Esophagus (tissue), 2 donors: ENCODE results near the gene CASP14. TPM values are rescaled to one million over a fixed set of nuclear protein-coding genes. Genes with fewer than 3 reads are reported as not detected.
"Not testable (repeated sequence)": the region's sequence is repeated elsewhere in the genome, so short reads cannot be mapped to it uniquely, and the experiment has no call there.

Experiments
- H3K27ac ChIP-seq, 2 donors: one replicate each; pipeline ENCODE4 v1.5.1; 2013; ENCODE audit warnings: low read depth in 2 of 2, mild to moderate bottlenecking in 2 of 2, inconsistent platforms in 1 of 2, low read length in 1 of 2, moderate library complexity in 1 of 2
- H3K27me3 ChIP-seq, 2 donors: one replicate each; pipeline ENCODE4 v1.6.1; 2013; ENCODE audit warnings: low read length in 2 of 2, control low read depth in 1 of 2, mild to moderate bottlenecking in 1 of 2; ENCODE audit not compliant: insufficient read depth in 2 of 2, control insufficient read depth in 1 of 2
- H3K36me3 ChIP-seq, 2 donors: one replicate each; pipeline ENCODE4 v1.6.1; 2013; ENCODE audit warnings: low read length in 1 of 2; ENCODE audit not compliant: control insufficient read depth in 2 of 2, insufficient read depth in 2 of 2
- H3K4me1 ChIP-seq, 2 donors: one replicate each; pipeline ENCODE4 v1.6.1; 2013; ENCODE audit warnings: low read length in 1 of 2; ENCODE audit not compliant: control insufficient read depth in 2 of 2, insufficient read depth in 2 of 2
- H3K4me3 ChIP-seq, 2 donors: one replicate each; pipeline ENCODE4 v1.5.1; 2013; ENCODE audit warnings: low read length in 2 of 2, mild to moderate bottlenecking in 2 of 2, low read depth in 1 of 2, moderate library complexity in 1 of 2
- H3K9me3 ChIP-seq, 2 donors: one replicate each; pipeline ENCODE4 v1.6.1; 2013; ENCODE audit warnings: mild to moderate bottlenecking in 2 of 2, low read depth in 1 of 2, low read length in 1 of 2, moderate library complexity in 1 of 2; ENCODE audit not compliant: control insufficient read depth in 2 of 2, insufficient read depth in 1 of 2
- WGBS, 2 donors: extraction: QIAGEN DNeasy Blood & Tissue Kit; methylation state at CpG; one replicate each; pipeline ENCODE4 v1.1.7; 2013; 5-methylcytosine and 5-hydroxymethylcytosine counted together
- polyA plus RNA-seq, 2 donors: library from polyadenylated mRNA; stranded (reverse); fragments of 200-250 nt; gene quantifications; one replicate each; pipeline ENCODE4 v1.2.3, GENCODE V29; 2013
- donor health status: healthy with polysubstance abuse.
- donor health status: Bipolar disorder and iron deficiency.

Gene CASP14
- polyA plus RNA-seq, 2 donors = 0.11 to 0.22 TPM

DNA sequence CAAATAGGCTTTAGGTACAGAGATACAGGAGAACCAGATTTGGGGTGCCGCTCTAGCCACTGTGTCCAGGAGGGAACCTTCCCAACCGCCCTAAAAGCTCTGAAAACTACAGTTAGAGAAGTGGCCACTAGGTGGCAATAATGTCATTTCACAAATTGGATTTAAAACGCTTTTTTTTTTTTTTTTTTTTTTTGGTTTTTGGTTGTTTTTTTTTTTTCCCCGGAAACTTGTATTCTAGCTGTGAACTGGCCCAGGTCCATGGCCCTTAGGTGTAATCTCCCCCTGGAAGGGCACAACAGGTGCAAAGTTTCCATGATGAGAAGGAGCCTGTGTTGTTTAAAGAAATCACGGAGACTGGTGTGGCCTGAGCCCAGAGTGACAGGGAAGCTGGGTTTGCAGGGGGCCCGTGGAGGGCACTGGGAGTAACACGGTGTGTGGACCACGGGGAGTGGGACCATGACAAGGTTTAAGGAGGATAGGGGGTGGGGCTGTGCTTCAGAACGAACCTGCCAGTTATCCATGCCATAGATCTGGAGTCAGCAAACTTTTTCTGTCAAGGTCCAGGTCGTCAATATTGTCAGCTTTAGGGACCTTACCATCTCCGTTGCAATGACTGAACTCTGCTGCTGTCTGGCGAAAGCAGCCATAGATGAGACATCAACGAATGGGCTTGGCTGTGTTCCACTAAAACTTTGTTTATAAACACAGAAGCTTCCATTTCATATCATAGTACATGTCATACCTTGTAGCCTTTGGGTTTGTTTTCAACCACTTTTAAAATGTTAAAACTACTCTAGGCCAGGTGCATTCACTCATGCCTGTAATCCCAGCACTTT lies 42.9 kb downstream of the CASP14 start:
- Histone ChIP-seq H3K4me1 (no peaks in the 10 kb centered on the region), H3K36me3 (no peaks in the 10 kb centered on the region), H3K9me3 (no peaks in the 10 kb centered on the region), H3K27ac (no peak overlapping the region), H3K4me3 (no peak overlapping the region), H3K27me3 (no peaks in the 10 kb centered on the region)
- 13 to 16% methylated on average over 13 of the region's 13 CpGs for WGBS, 2 donors

DNA sequence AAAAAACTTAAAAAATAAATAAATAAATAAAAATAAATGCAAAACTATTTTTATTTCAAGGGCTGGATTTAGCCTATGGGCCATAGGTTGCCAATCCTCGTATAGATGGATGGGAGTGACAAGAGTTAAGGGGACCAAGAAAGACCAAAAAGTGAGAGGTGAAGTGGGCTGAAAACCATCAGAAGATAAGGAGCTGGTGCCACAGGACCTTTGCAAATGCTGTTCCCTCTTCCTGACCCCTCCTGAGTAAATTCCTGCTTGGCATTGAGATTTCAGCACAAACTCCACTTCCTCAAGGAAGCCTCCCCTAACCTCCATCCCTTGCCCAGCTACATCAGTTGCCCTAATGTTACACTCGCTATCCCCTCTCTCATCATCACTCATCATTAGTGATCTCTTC lies 43.7 kb downstream of the CASP14 start:
- H3K27ac ChIP-seq = no peak overlapping the region
- no peaks in the 10 kb centered on the region for H3K36me3 ChIP-seq
- H3K9me3 ChIP-seq = no peaks in the 10 kb centered on the region
- H3K4me1 ChIP-seq = peaks cover 0 to under 1% of the 10 kb centered on the region in 2 donors
- 79 to 80% methylated on average over 2 of the region's 2 CpGs for WGBS, 2 donors
- H3K4me3 ChIP-seq = no peak overlapping the region
- H3K27me3 ChIP-seq = no peaks in the 10 kb centered on the region

DNA sequence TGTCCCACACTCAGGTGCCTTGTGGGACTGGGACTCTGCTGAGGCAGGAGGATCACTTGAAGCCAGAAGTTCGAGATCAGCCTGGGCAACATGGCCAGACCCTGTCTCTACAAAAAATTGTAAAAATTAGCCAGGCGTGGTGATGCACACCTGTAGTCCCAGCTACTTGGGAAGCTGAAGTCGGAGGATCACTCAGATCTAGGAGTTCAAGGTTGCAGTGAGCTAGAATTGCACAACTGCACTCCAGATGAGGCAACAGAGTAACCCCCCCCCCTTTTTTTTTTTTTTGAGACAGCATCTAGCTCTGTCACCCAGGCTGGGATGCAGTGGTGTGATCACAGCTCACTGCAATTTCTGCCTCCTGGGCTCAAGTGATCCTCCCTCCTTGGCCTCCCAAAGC lies 46.9 kb downstream of the CASP14 start:
- H3K4me3 ChIP-seq = no peak overlapping the region
- no peaks in the 10 kb centered on the region for H3K36me3 ChIP-seq
- H3K27ac ChIP-seq = no peak overlapping the region
- no peaks in the 10 kb centered on the region for H3K27me3 ChIP-seq
- no peaks in the 10 kb centered on the region for H3K9me3 ChIP-seq
- peaks cover 0 to 2% of the 10 kb centered on the region in 2 donors for H3K4me1 ChIP-seq
- WGBS, 2 donors = 78 to 84% methylated on average over 3 of the region's 3 CpGs

DNA sequence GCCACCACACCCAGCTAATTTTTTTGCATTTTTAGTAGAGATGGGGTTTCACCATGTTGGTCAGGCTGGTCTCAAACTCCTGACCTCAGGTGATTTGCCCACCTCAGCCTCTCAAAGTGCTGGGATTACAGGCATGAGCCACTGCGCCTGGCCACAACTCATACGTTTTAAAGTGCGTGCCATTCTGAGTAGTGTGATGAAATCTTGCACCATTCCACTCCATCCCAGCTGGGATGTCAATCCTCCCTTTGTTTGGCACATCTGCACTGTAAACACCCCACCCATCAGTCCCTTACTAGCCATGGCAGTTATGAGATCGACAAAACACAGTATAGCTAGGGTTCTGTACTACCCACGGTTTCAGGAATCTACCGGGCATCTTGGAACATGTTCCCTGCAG lies 48.7 kb downstream of the CASP14 start:
- H3K36me3 ChIP-seq, H3K4me3 ChIP-seq, H3K4me1 ChIP-seq, H3K27me3 ChIP-seq, H3K9me3 ChIP-seq: not testable (repeated sequence)
- WGBS, 2 donors = 60 to 73% methylated on average over 6 of the region's 6 CpGs
- peak overlapping the region; percentile 66 to 91 for H3K27ac ChIP-seq

DNA sequence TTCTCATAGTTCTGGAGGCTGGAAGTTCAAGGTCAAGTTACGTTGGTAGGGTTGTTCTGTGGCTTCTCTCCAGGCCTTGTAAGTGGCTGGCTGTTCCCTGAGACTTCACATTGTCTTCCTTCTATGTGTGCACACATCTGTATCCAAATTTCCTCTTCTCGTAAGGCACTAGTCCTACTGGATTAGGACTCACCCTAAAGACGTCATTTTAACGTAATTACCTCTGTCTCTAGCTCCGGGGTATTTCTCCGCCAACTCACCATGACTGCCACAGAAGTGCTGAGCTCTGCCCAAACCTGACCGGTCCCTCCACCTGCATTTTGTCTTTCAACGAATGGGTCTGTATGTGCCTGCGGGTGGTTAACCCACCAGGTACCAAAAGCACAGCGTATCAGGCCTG lies 49.2 kb downstream of the CASP14 start:
- H3K27me3 ChIP-seq = no peaks in the 10 kb centered on the region
- H3K4me3 ChIP-seq = no peak overlapping the region
- peak overlapping the region; percentile 68 to 91 for H3K27ac ChIP-seq
- no peaks in the 10 kb centered on the region for H3K9me3 ChIP-seq
- no peaks in the 10 kb centered on the region for H3K36me3 ChIP-seq
- WGBS, 2 donors = 55 to 68% methylated on average over 10 of the region's 10 CpGs
- peaks cover 0 to 2% of the 10 kb centered on the region in 2 donors for H3K4me1 ChIP-seq

DNA sequence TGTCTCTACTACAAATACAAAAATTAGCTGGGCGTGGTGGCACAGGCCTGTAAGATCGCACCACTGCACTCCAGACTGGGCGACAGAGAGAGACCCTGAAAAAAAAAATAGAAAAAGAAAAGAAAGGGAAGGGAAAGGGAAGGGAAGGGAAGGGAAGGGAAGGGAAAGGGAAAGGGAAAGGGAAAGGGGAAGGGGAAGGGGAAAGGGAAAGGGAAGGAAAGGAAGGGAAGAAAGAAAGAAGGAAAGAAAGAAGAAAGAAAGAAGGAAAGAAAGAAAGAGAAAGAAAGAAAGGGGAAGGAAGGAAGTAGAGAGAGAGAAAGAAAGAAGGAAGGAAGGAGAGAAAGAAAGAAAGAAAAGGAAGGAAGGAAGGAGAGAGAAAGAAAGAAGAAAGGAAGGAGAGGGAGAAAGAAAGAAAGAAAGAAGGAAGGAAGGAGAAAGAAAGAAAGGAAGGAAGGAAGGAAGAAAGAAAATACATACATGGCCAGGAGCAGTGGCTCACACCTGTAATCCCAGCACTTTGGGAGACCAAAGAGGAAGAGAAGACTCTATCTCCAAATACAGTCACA lies 49.8 kb downstream of the CASP14 start:
- H3K9me3 ChIP-seq = no peaks in the 10 kb centered on the region
- peak overlapping the region; percentile 68 to 91 for H3K27ac ChIP-seq
- no peak overlapping the region for H3K4me3 ChIP-seq
- H3K27me3 ChIP-seq = no peaks in the 10 kb centered on the region
- WGBS, 2 donors = 65 to 80% methylated on average over 3 of the region's 3 CpGs
- H3K36me3 ChIP-seq = no peaks in the 10 kb centered on the region
- peaks cover 0 to 2% of the 10 kb centered on the region in 2 donors for H3K4me1 ChIP-seq

DNA sequence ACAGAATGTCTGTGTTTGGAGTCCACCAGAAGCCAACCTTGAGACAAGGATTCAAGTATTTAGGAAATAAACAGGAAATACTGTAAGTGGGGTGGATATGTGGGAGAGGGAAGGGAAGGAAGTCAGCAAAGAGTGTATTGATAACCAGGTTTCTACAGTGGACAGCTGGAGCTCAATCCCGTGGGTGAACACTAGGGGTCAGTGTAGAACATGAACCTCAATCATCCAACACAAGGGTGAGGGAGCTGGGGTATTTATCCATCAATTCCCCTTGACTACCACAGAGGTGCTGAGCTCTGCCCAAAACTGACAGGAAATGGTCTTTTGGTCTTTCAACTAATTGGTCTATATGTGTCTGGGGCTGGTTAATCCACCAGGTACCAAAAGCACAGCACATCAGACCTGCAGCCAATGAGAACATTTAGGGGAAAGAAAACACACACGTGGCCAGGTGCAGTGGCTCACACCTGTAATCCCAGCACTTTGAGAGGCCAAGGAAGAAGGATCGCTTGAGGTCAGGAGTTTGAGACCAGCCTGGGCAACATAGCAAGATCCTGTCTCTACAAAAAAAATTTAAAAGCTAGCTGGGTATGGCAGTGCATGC lies 52.3 kb downstream of the CASP14 start:
- Histone ChIP-seq H3K9me3 (peaks cover 0 to 3% of the 10 kb centered on the region in 2 donors), H3K36me3 (no peaks in the 10 kb centered on the region), H3K4me1 (peaks cover 0 to 2% of the 10 kb centered on the region in 2 donors), H3K27ac (no peak overlapping the region), H3K27me3 (no peaks in the 10 kb centered on the region), H3K4me3 (no peak overlapping the region)
- 59 to 62% methylated on average over 3 of the region's 3 CpGs for WGBS, 2 donors

DNA sequence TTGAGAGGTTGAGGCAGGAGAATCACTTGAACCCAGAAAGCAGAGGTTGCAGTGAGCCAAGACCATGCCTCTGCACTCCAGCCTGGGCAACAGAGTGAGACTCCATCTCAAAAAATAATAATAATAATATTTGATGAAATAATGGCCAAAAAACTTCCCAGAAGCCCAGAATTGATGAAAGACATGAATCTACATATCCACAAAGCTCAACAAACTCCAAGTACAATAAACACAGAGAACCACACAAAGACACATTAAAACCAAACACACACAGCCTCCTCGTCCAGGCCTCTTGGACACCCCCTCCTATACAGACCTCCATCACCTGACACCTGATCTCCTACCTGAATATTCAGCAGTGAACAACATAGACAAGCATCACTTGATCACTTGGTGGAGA lies 54.7 kb downstream of the CASP14 start:
- Histone ChIP-seq H3K27me3 (no peaks in the 10 kb centered on the region), H3K36me3 (no peaks in the 10 kb centered on the region), H3K27ac (no peak overlapping the region), H3K9me3 (peaks cover 0 to 3% of the 10 kb centered on the region in 2 donors), H3K4me3 (no peak overlapping the region), H3K4me1 (no peaks in the 10 kb centered on the region)
- 76 to 80% methylated on average over 1 of the region's 1 CpG for WGBS, 2 donors

DNA sequence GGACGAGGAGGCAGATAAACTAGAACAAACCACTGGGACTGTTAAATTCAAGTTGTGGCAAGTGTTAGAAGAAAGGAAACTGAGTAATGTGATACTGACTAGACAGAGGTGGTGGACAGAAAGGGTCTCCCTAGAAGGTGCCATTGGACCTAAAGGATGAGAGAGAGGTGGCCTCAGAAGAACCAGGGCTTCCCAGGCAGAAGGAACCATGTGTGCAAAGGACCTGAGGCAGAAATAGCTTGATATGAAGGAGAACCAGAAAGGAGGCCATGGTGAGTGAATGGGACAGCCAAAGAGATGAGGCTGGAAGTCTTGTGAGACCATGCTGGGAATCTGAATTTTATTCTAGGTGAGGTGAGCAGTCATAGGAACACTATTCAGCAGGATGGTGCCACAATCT lies 55.1 kb downstream of the CASP14 start:
- 79 to 88% methylated on average over 1 of the region's 1 CpG for WGBS, 2 donors
- peaks cover 0 to 3% of the 10 kb centered on the region in 2 donors for H3K9me3 ChIP-seq
- no peaks in the 10 kb centered on the region for H3K27me3 ChIP-seq
- no peak overlapping the region for H3K27ac ChIP-seq
- no peak overlapping the region for H3K4me3 ChIP-seq
- no peaks in the 10 kb centered on the region for H3K36me3 ChIP-seq
- no peaks in the 10 kb centered on the region for H3K4me1 ChIP-seq
